HEK293T (cell line): ENCODE results near the gene FPGS.

ENCODE experiments used
- BHLHE40 ChIP-seq: fragments of 450-650 bp; IDR thresholded peaks from 2 replicates; pipeline ENCODE4 v1.6.1; 2016; ENCODE audit warnings: mild to moderate bottlenecking, moderate library complexity, borderline replicate concordance
- ELF4 ChIP-seq: fragments of 450-650 bp; IDR thresholded peaks from 2 replicates; pipeline ENCODE4 v1.6.1; 2017; ENCODE audit warnings: antibody characterized with exemption
- FOXA1 ChIP-seq: fragments of 450-650 bp; IDR thresholded peaks from 2 replicates; pipeline ENCODE4 v1.6.1; 2016; ENCODE audit warnings: mild to moderate bottlenecking
- FOXK2 ChIP-seq: fragments of 450-650 bp; IDR thresholded peaks from 2 replicates; pipeline ENCODE4 v1.6.1; 2016; ENCODE audit warnings: mild to moderate bottlenecking
- FOXM1 ChIP-seq: fragments of 450-650 bp; IDR thresholded peaks from 2 replicates; pipeline ENCODE4 v1.6.1; 2017; ENCODE audit warnings: mild to moderate bottlenecking, borderline replicate concordance
- HDGF ChIP-seq: fragments of 450-650 bp; IDR thresholded peaks from 2 replicates; pipeline ENCODE4 v1.6.1; 2017; ENCODE audit warnings: antibody characterized with exemption, borderline replicate concordance
- L3MBTL2 ChIP-seq: fragments of 450-650 bp; conservative IDR thresholded peaks from 2 replicates; pipeline ENCODE4 v1.6.1; 2016; ENCODE audit warnings: mild to moderate bottlenecking
- LEF1 ChIP-seq: fragments of 450-650 bp; IDR thresholded peaks from 2 replicates; pipeline ENCODE4 v1.6.1; 2017; ENCODE audit warnings: mild to moderate bottlenecking, borderline replicate concordance
- NFRKB ChIP-seq: fragments of 450-650 bp; IDR thresholded peaks from 2 replicates; pipeline ENCODE4 v1.6.1; 2016; ENCODE audit warnings: mild to moderate bottlenecking, moderate library complexity
- SP1 ChIP-seq: fragments of 450-650 bp; IDR thresholded peaks from 2 replicates; pipeline ENCODE4 v1.6.1; 2017
- SUZ12 ChIP-seq: fragments of 450-650 bp; IDR thresholded peaks from 2 replicates; pipeline ENCODE4 v1.6.1; 2016; ENCODE audit warnings: mild to moderate bottlenecking

DNA sequence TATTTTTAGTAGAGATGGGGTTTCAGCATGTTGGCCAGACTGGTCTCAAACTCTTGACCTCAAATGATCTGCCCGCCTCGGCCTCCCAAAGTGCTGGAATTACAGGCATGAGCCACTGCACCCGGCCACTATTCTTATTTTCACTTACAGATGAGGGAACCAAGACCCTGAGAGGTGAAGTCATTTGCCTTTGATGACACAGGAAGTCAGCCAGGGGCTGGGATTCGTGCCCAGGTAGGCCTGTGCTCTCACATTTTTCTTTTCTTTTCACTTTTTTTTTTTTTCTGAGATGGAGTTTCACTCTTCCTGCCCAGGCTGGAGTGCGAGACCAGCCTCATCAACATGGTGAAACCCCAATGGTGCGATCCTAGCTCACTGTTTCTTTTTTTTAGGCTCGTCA, 29.6 kb downstream of the FPGS start:
- no peak for TF ChIP-seq NFRKB
- TF ChIP-seq ELF4: no peak
- no peak for TF ChIP-seq BHLHE40
- no peak for TF ChIP-seq SP1
- no peak for TF ChIP-seq FOXK2
- TF ChIP-seq HDGF: no peak
- TF ChIP-seq SUZ12: no peak
- no peak for TF ChIP-seq LEF1
- no peak for TF ChIP-seq FOXM1
- TF ChIP-seq L3MBTL2: no peak
- TF ChIP-seq FOXA1: no peak
